ENCODE measurements around the gene RHCG.

The RHCG gene

GRCh38 chr15:89490814-89491315 is 5.5 kb downstream of the RHCG start:
- H3K4me3 ChIP-seq (ENCODE audit: severe bottlenecking), result no peak overlapping the region
- H3K9me3 ChIP-seq (ENCODE audit: severe bottlenecking), result no peaks in the 10 kb centered on the region
- H3K27me3 ChIP-seq (ENCODE audit: insufficient read depth, poor library complexity, severe bottlenecking), result no peaks in the 10 kb centered on the region
- DNase-seq (ENCODE audit: low spot score) (peak; percentile 56), ATAC-seq (ENCODE audit: low read depth) (no peak)
- TF ChIP-seq CTCF (IDR thresholded peaks at IDR 0.05; ENCODE audit: poor library complexity, severe bottlenecking), result no peak
- H3K4me1 ChIP-seq (ENCODE audit: insufficient read depth, poor library complexity, severe bottlenecking), result no peaks in the 10 kb centered on the region
- no peaks in the 10 kb centered on the region for H3K36me3 ChIP-seq (ENCODE audit: low read depth)
- H3K27ac ChIP-seq (ENCODE audit: poor library complexity, severe bottlenecking), result no peak overlapping the region

GRCh38 chr15:89490081-89490813 is 6.1 kb downstream of the RHCG start:
- Histone ChIP-seq H3K4me3 (ENCODE audit: severe bottlenecking) (no peak overlapping the region), H3K27me3 (ENCODE audit: insufficient read depth, poor library complexity, severe bottlenecking) (no peaks in the 10 kb centered on the region), H3K36me3 (ENCODE audit: low read depth) (no peaks in the 10 kb centered on the region), H3K27ac (ENCODE audit: poor library complexity, severe bottlenecking) (no peak overlapping the region), H3K9me3 (ENCODE audit: severe bottlenecking) (no peaks in the 10 kb centered on the region), H3K4me1 (ENCODE audit: insufficient read depth, poor library complexity, severe bottlenecking) (no peaks in the 10 kb centered on the region)
- TF ChIP-seq CTCF (IDR thresholded peaks at IDR 0.05; ENCODE audit: poor library complexity, severe bottlenecking), result no peak
- no peak for ATAC-seq (ENCODE audit: low read depth)
- DNase-seq (ENCODE audit: low spot score), result peak; percentile 58

GRCh38 chr15:89489376-89489775 is 7.0 kb downstream of the RHCG start:
- ATAC-seq (ENCODE audit: low read depth), result no peak
- DNase-seq (ENCODE audit: low spot score), result peak; percentile 67
- Histone ChIP-seq H3K27me3 (ENCODE audit: insufficient read depth, poor library complexity, severe bottlenecking) (no peaks in the 10 kb centered on the region), H3K4me1 (ENCODE audit: insufficient read depth, poor library complexity, severe bottlenecking) (no peaks in the 10 kb centered on the region), H3K36me3 (ENCODE audit: low read depth) (no peaks in the 10 kb centered on the region), H3K4me3 (ENCODE audit: severe bottlenecking) (no peak overlapping the region), H3K9me3 (ENCODE audit: severe bottlenecking) (no peaks in the 10 kb centered on the region), H3K27ac (ENCODE audit: poor library complexity, severe bottlenecking) (no peak overlapping the region)
- TF ChIP-seq CTCF (IDR thresholded peaks at IDR 0.05; ENCODE audit: poor library complexity, severe bottlenecking), result no peak

GRCh38 chr15:89487791-89488190 is 8.6 kb downstream of the RHCG start:
- Histone ChIP-seq H3K9me3 (ENCODE audit: severe bottlenecking) (no peaks in the 10 kb centered on the region), H3K27me3 (ENCODE audit: insufficient read depth, poor library complexity, severe bottlenecking) (no peaks in the 10 kb centered on the region), H3K36me3 (ENCODE audit: low read depth) (no peaks in the 10 kb centered on the region), H3K4me1 (ENCODE audit: insufficient read depth, poor library complexity, severe bottlenecking) (no peaks in the 10 kb centered on the region), H3K27ac (ENCODE audit: poor library complexity, severe bottlenecking) (no peak overlapping the region), H3K4me3 (ENCODE audit: severe bottlenecking) (no peak overlapping the region)
- no peak for TF ChIP-seq CTCF (IDR thresholded peaks at IDR 0.05; ENCODE audit: poor library complexity, severe bottlenecking)
- no peak for DNase-seq (ENCODE audit: low spot score)
- no peak for ATAC-seq (ENCODE audit: low read depth)

- H3K27ac ChIP-seq (ENCODE audit: poor library complexity, severe bottlenecking), result no peak overlapping the region
- peak; percentile 80 for DNase-seq (ENCODE audit: low spot score)
- ATAC-seq (ENCODE audit: low read depth), result peak; percentile 72
- no peak for TF ChIP-seq CTCF (IDR thresholded peaks at IDR 0.05; ENCODE audit: poor library complexity, severe bottlenecking)
- no peaks in the 10 kb centered on the region for H3K9me3 ChIP-seq (ENCODE audit: severe bottlenecking)
- H3K4me3 ChIP-seq (ENCODE audit: severe bottlenecking), result no peak overlapping the region
- no peaks in the 10 kb centered on the region for H3K36me3 ChIP-seq (ENCODE audit: low read depth)
- H3K4me1 ChIP-seq (ENCODE audit: insufficient read depth, poor library complexity, severe bottlenecking), result no peaks in the 10 kb centered on the region
- no peaks in the 10 kb centered on the region for H3K27me3 ChIP-seq (ENCODE audit: insufficient read depth, poor library complexity, severe bottlenecking)
These were observed 9.7 kb downstream of the RHCG start for GRCh38 chr15:89486726-89487050.

Measured in RWPE2 (cell line).